Effector CD8-positive, alpha-beta T cell (primary cell): Measurements from ENCODE around the gene FAM83D.

ENCODE experiments used
- DNase-seq: peaks from one replicate; lab custom pipeline; 2025; lab: John Stamatoyannopoulos, UW

Gene FAM83D

GRCh38 chr20:38894091-38894847, 31.9 kb upstream of the FAM83D start:
- no peak for DNase-seq

- DNase-seq, result no peak
Observed at GRCh38 chr20:38895098-38895949, 30.9 kb upstream of the FAM83D start.

GRCh38 chr20:38896009-38896594, 30.1 kb upstream of the FAM83D start:
- no peak for DNase-seq

- DNase-seq, result no peak
Observed at GRCh38 chr20:38897267-38897666, 28.9 kb upstream of the FAM83D start.

- DNase-seq, result no peak
Observed at GRCh38 chr20:38900606-38901005, 25.6 kb upstream of the FAM83D start.

GRCh38 chr20:38902601-38903000, 23.6 kb upstream of the FAM83D start:
- DNase-seq, result no peak

- DNase-seq, result no peak
Observed at GRCh38 chr20:38903335-38903734, 22.9 kb upstream of the FAM83D start.

GRCh38 chr20:38905375-38905774, 20.8 kb upstream of the FAM83D start:
- no peak for DNase-seq

- DNase-seq, result no peak
Observed at GRCh38 chr20:38907918-38908677, 18.1 kb upstream of the FAM83D start.

- no peak for DNase-seq
Observed at GRCh38 chr20:38915355-38915754, 10.9 kb upstream of the FAM83D start.

- DNase-seq, result no peak
Observed at GRCh38 chr20:38917657-38918056, 8.6 kb upstream of the FAM83D start.

GRCh38 chr20:38918172-38918571, 8.0 kb upstream of the FAM83D start:
- DNase-seq, result no peak

GRCh38 chr20:38919683-38920082, 6.5 kb upstream of the FAM83D start:
- DNase-seq, result no peak

- no peak for DNase-seq
Observed at GRCh38 chr20:38920411-38920810, 5.8 kb upstream of the FAM83D start.

- DNase-seq, result no peak
Observed at GRCh38 chr20:38920851-38921250, 5.4 kb upstream of the FAM83D start.

- DNase-seq, result no peak
Observed at GRCh38 chr20:38924718-38925117, 1.5 kb upstream of the FAM83D start.

GRCh38 chr20:38926934-38927616, 858 bp downstream of the FAM83D start:
- DNase-seq, result no peak

- DNase-seq, result no peak
Observed at GRCh38 chr20:38927902-38928578, 1.8 kb downstream of the FAM83D start.

GRCh38 chr20:38930242-38930569, 4.0 kb downstream of the FAM83D start:
- no peak for DNase-seq

GRCh38 chr20:38931984-38932383, 5.8 kb downstream of the FAM83D start:
- DNase-seq, result no peak
